HG03135 (cell line): Measurements from ENCODE around the gene HBM.
"Not testable (repeated sequence)": the region's sequence is repeated elsewhere in the genome, so short reads cannot be mapped to it uniquely, and the experiment has no call there.

ENCODE experiments used
- ATAC-seq: cut with Tn5 transposase; IDR thresholded peaks from one replicate; pipeline ENCODE4 v1.9.1; 2021; ENCODE audit warnings: mild to moderate bottlenecking, moderate library complexity; ENCODE audit not compliant: unreplicated experiment

Gene HBM

DNA sequence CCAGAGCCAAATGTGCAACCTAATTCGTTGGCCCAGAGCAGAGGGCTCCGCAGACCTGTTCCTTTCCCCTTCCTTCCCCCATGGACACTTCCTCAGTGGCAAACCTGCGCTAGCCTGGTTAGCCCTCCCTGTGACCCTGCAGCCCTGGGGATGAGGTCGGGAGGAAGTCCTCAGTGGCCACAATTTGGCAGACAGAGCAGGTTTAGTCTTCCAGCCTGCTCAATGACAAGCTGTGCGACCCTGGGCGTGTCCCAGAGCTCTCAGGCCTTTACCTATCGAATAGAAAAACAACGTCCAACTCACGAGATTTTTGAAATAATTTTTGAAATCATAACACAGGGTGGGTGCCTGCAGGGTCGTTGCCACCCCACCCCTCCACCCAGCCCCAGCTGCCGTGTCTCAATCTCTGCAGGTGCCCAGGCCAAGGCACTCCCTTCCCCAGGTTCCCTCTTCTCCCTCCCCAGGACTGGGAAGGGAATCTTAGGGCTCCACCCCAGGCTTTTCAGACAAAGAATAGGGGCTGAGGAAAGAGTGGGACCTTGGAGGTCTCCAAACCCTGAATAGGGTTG is 1.4 kb downstream of the HBM start:
- no peak for ATAC-seq

DNA sequence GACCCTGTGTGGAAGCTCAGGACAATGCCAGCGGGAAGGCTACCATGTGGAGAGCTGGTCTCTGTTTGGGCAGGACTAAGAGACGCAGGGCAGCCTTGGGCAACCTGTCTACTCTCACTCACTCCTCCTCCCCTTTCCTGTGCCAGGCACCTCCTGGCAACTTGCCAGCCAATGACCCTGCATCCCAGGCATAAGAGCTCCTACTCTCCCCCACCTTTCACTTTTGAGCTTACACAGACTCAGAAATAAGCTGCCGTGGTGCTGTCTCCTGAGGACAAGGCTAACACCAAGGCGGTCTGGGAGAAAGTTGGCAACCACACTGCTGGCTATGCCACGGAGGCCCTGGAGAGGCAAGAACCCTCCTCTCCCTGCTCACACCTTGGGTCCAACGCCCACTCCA is 2.6 kb downstream of the HBM start:
- ATAC-seq: no peak

DNA sequence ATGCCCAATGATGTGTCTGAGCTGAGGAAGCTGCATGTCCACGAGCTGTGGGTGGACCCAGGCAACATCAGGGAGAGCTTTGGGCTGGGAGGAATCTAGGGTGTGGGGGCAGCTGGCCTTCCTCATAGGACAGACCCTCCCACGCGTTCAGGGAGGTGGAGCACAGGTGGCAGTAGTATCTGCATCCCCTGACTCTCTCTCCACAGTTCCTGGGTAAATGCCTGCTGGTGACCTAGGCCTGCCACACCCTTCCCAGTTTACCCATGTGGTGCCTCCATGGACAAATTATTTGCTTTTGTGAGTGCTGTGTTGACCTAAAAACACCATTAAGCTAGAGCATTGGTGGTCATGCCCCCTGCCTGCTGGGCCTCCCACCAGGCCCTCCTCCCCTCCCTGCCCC is 3.2 kb downstream of the HBM start:
- no peak for ATAC-seq

DNA sequence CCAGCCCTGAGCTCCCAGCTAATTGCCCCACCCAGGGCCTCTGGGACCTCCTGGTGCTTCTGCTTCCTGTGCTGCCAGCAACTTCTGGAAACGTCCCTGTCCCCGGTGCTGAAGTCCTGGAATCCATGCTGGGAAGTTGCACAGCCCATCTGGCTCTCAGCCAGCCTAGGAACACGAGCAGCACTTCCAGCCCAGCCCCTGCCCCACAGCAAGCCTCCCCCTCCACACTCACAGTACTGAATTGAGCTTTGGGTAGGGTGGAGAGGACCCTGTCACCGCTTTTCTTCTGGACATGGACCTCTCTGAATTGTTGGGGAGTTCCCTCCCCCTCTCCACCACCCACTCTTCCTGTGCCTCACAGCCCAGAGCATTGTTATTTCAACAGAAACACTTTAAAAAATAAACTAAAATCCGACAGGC is 4.3 kb downstream of the HBM start:
- not testable (repeated sequence) for ATAC-seq

DNA sequence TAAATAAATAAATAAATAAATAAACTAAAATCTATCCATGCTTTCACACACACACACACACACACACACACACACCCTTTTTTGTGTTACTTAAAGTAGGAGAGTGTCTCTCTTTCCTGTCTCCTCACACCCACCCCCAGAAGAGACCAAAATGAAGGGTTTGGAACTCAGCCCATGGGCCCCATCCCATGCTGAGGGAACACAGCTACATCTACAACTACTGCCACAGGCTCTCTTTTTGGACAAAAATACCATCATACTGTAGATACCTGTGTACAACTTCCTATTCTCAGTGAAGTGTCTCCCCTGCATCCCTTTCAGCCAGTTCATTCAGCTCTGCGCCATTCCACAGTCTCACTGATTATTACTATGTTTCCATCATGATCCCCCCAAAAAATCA is 5.0 kb downstream of the HBM start:
- ATAC-seq: no peak

- ATAC-seq: not testable (repeated sequence)
These were observed 6.7 kb downstream of the HBM start, which contains the start of gene HBA2 for GRCh38 chr16:172374-172941. Gene HBA2 (plus strand): TSS chr16:172876. CDS start chr16:172913, 37 bp downstream.

- not testable (repeated sequence) for ATAC-seq
These were observed 7.6 kb downstream of the HBM start for GRCh38 chr16:173211-173854.

- ATAC-seq: not testable (repeated sequence)
These were observed 8.4 kb downstream of the HBM start for GRCh38 chr16:173928-174769.

- no peak for ATAC-seq
These were observed 9.5 kb downstream of the HBM start for GRCh38 chr16:175011-175949.

GRCh38 chr16:176006-176405 is 10.2 kb downstream of the HBM start:
- not testable (repeated sequence) for ATAC-seq

- ATAC-seq: not testable (repeated sequence)
These were observed 11.0 kb downstream of the HBM start, which contains the start of gene HBA1 for GRCh38 chr16:176477-177382. Gene HBA1 (plus strand): TSS chr16:176680. CDS start chr16:176717, 37 bp downstream.

DNA sequence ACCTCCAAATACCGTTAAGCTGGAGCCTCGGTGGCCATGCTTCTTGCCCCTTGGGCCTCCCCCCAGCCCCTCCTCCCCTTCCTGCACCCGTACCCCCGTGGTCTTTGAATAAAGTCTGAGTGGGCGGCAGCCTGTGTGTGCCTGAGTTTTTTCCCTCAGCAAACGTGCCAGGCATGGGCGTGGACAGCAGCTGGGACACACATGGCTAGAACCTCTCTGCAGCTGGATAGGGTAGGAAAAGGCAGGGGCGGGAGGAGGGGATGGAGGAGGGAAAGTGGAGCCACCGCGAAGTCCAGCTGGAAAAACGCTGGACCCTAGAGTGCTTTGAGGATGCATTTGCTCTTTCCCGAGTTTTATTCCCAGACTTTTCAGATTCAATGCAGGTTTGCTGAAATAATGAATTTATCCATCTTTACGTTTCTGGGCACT is 11.6 kb downstream of the HBM start:
- ATAC-seq: no peak

DNA sequence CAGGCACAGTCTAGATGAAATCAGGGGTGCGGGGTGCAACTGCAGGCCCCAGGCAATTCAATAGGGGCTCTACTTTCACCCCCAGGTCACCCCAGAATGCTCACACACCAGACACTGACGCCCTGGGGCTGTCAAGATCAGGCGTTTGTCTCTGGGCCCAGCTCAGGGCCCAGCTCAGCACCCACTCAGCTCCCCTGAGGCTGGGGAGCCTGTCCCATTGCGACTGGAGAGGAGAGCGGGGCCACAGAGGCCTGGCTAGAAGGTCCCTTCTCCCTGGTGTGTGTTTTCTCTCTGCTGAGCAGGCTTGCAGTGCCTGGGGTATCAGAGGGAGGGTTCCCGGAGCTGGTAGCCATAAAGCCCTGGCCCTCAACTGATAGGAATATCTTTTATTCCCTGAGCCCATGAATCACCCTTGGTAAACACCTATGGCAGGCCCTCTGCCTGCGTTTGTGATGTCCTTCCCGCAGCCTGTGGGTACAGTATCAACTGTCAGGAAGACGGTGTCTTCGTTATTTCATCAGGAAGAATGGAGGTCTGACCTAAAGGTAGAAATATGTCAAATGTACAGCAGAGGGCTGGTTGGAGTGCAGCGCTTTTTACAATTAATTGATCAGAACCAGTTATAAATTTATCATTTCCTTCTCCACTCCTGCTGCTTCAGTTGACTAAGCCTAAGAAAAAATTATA is 12.3 kb downstream of the HBM start:
- ATAC-seq: no peak

GRCh38 chr16:178668-179015 is 12.9 kb downstream of the HBM start:
- ATAC-seq: no peak

DNA sequence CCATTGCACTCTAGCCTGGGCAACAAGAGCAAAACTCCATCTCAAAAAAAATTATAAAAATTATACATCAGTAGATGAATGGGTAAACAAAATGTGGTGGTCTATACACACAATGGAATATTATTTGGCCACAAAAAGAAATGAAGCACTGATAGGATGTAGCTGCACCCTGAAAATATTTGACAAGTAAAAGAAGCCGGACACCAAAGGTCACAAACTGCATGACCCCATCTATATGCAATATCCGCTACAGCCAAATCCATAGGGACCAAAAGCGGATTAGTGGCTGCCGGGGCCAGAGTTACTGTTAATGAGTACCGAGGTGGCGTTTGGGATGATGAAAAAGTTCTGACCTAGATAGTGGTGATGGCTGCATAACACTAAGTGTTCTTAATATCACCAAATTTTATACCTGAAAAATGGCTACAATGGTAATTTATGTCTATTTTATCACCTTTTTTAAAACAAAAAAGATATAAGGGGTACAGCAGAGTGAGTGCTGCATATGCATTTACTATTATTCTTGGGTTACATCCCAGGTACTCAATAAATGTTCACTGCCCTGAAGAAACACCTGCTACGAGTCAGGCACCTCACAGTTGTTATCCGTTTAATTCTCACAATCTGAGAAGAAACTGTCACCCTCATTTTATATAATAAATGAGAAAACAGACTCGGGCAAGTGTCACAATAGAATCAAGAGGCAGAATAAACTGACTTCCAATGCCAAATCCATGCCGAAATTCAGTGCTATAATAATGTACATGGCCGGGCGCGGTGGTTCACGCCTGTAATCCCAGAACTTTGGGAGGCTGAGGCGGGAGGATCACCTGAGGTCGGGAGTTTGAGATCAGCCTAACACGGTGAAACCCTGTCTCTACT is 13.7 kb downstream of the HBM start:
- no peak for ATAC-seq

- ATAC-seq: no peak
These were observed 14.4 kb downstream of the HBM start, which contains the start of gene HBQ1 for GRCh38 chr16:180101-180675. Gene HBQ1 (plus strand): TSS chr16:180459. CDS start chr16:180487, 28 bp downstream.
